Astrocyte of the cerebellum (primary cell): ENCODE data around the gene SMURF2.

Experiments
- DNase-seq: peaks from one replicate; pipeline ENCODE4 v3.0.0-alpha.2; 2011; ENCODE audit warnings: low read depth
- H3K4me3 ChIP-seq: 2 replicates; pipeline ENCODE4 v1.5.1; 2011; ENCODE audit warnings: mild to moderate bottlenecking, low read depth, low read length, moderate library complexity
- in situ Hi-C: cut with HindIII; loops from 2 replicates; pipeline ENCODE4 v1.10.0; 2017; ENCODE audit warnings: low sequenced_read_pairs
- TF ChIP-seq, protein P1 (sequence below): IDR thresholded peaks from 2 replicates; pipeline ENCODE4 v1.5.1; 2012; ENCODE audit warnings: low read length, low read depth, moderate library complexity, mild to moderate bottlenecking; ENCODE audit errors: missing control alignments

Gene SMURF2

GRCh38 chr17:64540118-64540776, 121.9 kb downstream of the SMURF2 start:
- DNase-seq, result no peak
- in situ Hi-C loops, result no loop called here
- no peak overlapping the region for H3K4me3 ChIP-seq
- TF ChIP-seq, protein P1, sequence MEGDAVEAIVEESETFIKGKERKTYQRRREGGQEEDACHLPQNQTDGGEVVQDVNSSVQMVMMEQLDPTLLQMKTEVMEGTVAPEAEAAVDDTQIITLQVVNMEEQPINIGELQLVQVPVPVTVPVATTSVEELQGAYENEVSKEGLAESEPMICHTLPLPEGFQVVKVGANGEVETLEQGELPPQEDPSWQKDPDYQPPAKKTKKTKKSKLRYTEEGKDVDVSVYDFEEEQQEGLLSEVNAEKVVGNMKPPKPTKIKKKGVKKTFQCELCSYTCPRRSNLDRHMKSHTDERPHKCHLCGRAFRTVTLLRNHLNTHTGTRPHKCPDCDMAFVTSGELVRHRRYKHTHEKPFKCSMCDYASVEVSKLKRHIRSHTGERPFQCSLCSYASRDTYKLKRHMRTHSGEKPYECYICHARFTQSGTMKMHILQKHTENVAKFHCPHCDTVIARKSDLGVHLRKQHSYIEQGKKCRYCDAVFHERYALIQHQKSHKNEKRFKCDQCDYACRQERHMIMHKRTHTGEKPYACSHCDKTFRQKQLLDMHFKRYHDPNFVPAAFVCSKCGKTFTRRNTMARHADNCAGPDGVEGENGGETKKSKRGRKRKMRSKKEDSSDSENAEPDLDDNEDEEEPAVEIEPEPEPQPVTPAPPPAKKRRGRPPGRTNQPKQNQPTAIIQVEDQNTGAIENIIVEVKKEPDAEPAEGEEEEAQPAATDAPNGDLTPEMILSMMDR, result no peak

GRCh38 chr17:64538508-64539130, 123.5 kb downstream of the SMURF2 start:
- DNase-seq, result no peak
- in situ Hi-C loops, result no loop called here
- TF ChIP-seq, protein P1, result no peak
- no peak overlapping the region for H3K4me3 ChIP-seq

- in situ Hi-C loops, result no loop called here
- no peak for DNase-seq
- H3K4me3 ChIP-seq, result no peak overlapping the region
- TF ChIP-seq, protein P1, result no peak
These were observed 124.6 kb downstream of the SMURF2 start for GRCh38 chr17:64537488-64537887.

DNA sequence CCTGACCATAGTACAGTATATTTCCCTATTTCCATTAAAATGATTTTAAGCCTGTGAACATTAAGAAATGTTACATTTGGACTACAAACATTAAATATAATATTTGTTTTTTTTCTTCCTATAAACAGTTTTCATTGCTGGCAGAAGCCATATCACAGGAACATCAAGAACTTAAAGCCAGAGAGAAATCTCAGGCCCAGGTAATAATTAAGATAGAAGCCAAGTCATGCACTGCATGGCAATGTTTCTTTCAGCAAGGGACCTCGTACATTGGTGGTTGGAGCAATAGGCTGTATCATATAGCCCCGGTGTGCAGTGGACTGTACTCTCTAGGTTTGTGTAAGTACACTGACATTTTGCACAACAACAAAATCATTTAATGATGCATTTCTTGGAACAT, 125.2 kb downstream of the SMURF2 start:
- no peak overlapping the region for H3K4me3 ChIP-seq
- no peak for DNase-seq
- in situ Hi-C loops, result no loop called here
- TF ChIP-seq, protein P1, result no peak

GRCh38 chr17:64535357-64535756, 126.8 kb downstream of the SMURF2 start:
- in situ Hi-C loops, result no loop called here
- no peak for DNase-seq
- H3K4me3 ChIP-seq, result no peak overlapping the region
- TF ChIP-seq, protein P1, result no peak

DNA sequence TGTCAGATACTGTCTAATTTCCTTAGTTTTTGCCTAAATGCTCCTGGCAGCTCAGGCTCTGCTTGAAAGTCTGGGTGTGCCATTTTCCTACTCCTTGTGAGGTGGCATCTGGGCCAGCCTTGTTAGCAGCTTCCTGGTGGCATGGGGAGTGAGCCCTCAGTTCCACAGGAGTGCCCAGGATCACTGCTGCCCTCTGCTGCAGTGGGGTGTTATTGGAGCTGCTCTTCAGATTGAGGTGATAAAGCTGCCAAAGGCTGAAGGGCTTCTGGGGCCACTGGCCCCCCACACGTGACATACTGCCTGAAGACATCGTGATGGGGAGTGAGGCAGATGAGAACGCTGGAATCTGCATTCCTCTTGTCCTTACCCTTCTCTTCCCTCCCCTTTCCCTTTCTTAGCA, 127.9 kb downstream of the SMURF2 start:
- H3K4me3 ChIP-seq, result no peak overlapping the region
- in situ Hi-C loops, result no loop called here
- DNase-seq, result no peak
- TF ChIP-seq, protein P1, result no peak
